Endothelial cell of umbilical vein (primary cell): ENCODE measurements around the gene ZBTB44.

Source experiments
- FOS ChIP-seq: IDR thresholded peaks from 2 replicates; pipeline ENCODE4 v1.6.1; 2011; ENCODE audit warnings: mild to moderate bottlenecking, low read length, moderate library complexity, borderline replicate concordance; ENCODE audit not compliant: insufficient read depth
- GATA2 ChIP-seq: IDR thresholded peaks from 2 replicates; pipeline ENCODE4 v1.7.0; 2011; ENCODE audit warnings: low read depth, mild to moderate bottlenecking, moderate library complexity, mixed read lengths, low read length; ENCODE audit not compliant: insufficient read length, insufficient read depth
- JUN ChIP-seq: IDR thresholded peaks from 2 replicates; pipeline ENCODE4 v1.6.1; 2011; ENCODE audit warnings: borderline replicate concordance, low read depth; ENCODE audit not compliant: insufficient read length, insufficient read depth
- POLR2A ChIP-seq: IDR thresholded peaks from 2 replicates; pipeline ENCODE4 v1.6.1; 2012; ENCODE audit warnings: low read depth, mild to moderate bottlenecking, control low read depth, low read length
- POLR2AphosphoS5 ChIP-seq: IDR thresholded peaks from 2 replicates; pipeline ENCODE4 v1.6.1; 2012; ENCODE audit warnings: low read depth, mild to moderate bottlenecking, control low read depth, low read length, moderate library complexity; ENCODE audit not compliant: insufficient read depth
- TF ChIP-seq, protein P1 (sequence below), 2 donors: IDR thresholded peaks; 1 replicate in 1 of 2; 2 replicates in 1 of 2; pipeline ENCODE4 v1.5.1; 2011; ENCODE audit warnings: low read length in 2 of 2, mild to moderate bottlenecking in 2 of 2, moderate library complexity in 2 of 2, control low read depth in 1 of 2, inconsistent platforms in 1 of 2, low read depth in 1 of 2; ENCODE audit not compliant: insufficient read depth in 1 of 2; ENCODE audit errors: extremely low read depth in 1 of 2
- TF ChIP-seq, protein P2 (sequence below): IDR thresholded peaks from 2 replicates; pipeline ENCODE4 v1.6.1; 2011; ENCODE audit not compliant: insufficient read depth, insufficient read length

DNA sequence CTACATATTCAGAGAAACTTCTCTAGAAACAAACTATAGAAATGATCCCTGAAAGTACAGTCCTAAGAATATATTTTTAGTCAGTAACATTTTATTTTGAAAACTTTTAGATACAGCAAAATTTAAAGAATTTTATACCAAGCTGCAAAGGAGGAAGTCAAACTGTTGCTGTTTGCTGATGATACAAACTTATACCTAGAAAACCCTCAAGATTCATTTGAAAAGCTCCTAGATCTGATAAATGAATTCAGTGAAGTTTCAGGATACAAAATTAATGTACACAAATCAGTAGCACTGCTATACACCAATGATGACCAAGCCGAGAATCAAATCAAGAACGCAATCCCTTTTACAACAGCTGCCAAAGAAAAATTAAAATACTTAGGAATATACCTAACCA lies 10.1 kb downstream of the ZBTB44 start:
- TF ChIP-seq, protein P1, sequence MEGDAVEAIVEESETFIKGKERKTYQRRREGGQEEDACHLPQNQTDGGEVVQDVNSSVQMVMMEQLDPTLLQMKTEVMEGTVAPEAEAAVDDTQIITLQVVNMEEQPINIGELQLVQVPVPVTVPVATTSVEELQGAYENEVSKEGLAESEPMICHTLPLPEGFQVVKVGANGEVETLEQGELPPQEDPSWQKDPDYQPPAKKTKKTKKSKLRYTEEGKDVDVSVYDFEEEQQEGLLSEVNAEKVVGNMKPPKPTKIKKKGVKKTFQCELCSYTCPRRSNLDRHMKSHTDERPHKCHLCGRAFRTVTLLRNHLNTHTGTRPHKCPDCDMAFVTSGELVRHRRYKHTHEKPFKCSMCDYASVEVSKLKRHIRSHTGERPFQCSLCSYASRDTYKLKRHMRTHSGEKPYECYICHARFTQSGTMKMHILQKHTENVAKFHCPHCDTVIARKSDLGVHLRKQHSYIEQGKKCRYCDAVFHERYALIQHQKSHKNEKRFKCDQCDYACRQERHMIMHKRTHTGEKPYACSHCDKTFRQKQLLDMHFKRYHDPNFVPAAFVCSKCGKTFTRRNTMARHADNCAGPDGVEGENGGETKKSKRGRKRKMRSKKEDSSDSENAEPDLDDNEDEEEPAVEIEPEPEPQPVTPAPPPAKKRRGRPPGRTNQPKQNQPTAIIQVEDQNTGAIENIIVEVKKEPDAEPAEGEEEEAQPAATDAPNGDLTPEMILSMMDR (IDR thresholded peaks at IDR 0.05; ENCODE audit: extremely low read depth in 1 of 2, insufficient read depth in 1 of 2, low read depth in 1 of 2, low read length in 2 of 2): no peak
- TF ChIP-seq, protein P2, sequence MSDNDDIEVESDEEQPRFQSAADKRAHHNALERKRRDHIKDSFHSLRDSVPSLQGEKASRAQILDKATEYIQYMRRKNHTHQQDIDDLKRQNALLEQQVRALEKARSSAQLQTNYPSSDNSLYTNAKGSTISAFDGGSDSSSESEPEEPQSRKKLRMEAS: no peak
- no peak for TF ChIP-seq POLR2A
- TF ChIP-seq POLR2AphosphoS5: no peak
- no peak for TF ChIP-seq GATA2
- no peak for TF ChIP-seq FOS
- TF ChIP-seq JUN: no peak
